ENCODE data around the gene NXN. TPM values are rescaled to one million over a fixed set of nuclear protein-coding genes. Genes with fewer than 3 reads are reported as not detected.

NXN gene
- total RNA-seq, 4 donors from 2014 or later, result 11.3 to 51.6 (median 31.8) TPM

DNA sequence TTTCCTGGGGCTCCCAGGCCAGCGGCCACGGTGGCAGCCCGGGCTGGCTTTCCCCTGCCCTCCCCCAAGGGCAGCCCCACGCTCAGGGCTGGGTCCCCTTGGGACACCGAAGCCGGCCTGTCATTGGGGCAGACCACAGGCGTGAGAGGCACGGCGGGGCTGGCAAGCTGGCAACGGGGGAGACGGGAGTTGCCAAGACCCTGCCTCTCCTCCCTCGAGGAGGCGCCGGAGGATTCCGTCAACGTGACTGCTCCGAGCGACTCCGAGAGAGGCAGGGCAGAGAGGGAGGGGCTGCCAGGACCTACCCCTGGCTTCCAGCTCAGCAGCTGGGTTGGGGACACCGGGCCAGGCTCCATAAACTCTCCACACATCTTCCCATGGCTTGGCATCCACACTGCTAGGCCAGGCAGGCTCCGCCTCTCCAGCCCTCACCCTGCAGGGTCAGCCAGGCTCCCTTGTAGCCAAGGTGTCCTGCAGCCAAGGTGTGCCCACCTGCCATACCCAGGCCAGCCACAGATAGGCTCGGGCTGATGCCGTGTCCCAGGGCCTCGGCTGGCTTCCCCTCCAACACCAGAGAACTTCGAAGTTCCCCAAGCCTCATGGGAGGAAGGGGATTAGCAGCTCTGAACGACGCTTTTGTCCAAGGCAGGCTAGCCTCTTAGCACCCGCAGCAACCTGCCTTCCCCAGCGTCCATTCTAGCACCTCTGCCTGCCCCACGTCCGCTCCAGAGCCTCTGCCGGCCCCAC is 42.9 kb upstream of the NXN start:
- intact Hi-C loops (cut with DNase I; ENCODE audit: low total_unique reads), result no loop called here
- no peak overlapping the region for H3K4me3 ChIP-seq (ENCODE audit: low read depth, poor library complexity, severe bottlenecking)
- TF ChIP-seq, protein P1, sequence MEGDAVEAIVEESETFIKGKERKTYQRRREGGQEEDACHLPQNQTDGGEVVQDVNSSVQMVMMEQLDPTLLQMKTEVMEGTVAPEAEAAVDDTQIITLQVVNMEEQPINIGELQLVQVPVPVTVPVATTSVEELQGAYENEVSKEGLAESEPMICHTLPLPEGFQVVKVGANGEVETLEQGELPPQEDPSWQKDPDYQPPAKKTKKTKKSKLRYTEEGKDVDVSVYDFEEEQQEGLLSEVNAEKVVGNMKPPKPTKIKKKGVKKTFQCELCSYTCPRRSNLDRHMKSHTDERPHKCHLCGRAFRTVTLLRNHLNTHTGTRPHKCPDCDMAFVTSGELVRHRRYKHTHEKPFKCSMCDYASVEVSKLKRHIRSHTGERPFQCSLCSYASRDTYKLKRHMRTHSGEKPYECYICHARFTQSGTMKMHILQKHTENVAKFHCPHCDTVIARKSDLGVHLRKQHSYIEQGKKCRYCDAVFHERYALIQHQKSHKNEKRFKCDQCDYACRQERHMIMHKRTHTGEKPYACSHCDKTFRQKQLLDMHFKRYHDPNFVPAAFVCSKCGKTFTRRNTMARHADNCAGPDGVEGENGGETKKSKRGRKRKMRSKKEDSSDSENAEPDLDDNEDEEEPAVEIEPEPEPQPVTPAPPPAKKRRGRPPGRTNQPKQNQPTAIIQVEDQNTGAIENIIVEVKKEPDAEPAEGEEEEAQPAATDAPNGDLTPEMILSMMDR (IDR thresholded peaks at IDR 0.05), result no peak
- no peak for TF ChIP-seq POLR2A (IDR thresholded peaks at IDR 0.05)
- WGBS, 2 donors, result 51 to 71% methylated on average over 22 to 26 of the region's 32 CpGs
- DNase-seq (ENCODE audit: low spot score in 2 of 2), result no peak

DNA sequence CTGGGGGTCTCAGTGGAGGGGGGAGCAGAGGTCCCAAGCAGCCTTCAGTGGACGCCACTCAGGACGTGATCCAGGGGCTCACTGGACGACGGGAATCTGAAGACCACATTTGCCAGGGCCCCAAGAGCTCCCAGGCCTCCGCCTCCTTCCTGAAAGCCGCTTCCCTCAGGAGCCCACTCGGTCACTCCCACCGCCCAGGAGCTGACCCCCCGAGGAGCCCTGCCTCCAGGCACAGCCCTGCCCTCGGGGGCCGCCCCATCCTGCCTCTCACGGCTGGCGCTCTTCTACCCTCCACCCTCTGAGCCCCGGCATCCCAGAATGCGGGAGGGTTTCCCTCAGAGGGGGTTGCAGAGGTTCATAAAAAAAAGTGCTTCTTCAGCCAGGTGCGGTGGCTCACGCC is 41.6 kb upstream of the NXN start:
- no peak for DNase-seq (ENCODE audit: low spot score in 2 of 2)
- intact Hi-C loops (cut with DNase I; ENCODE audit: low total_unique reads), result no loop called here
- no peak overlapping the region for H3K4me3 ChIP-seq (ENCODE audit: low read depth, poor library complexity, severe bottlenecking)
- WGBS, 2 donors, result 83 to 88% methylated on average over 17 of the region's 17 CpGs
- no peak for TF ChIP-seq POLR2A (IDR thresholded peaks at IDR 0.05)
- TF ChIP-seq, protein P1 (IDR thresholded peaks at IDR 0.05), result no peak

DNA sequence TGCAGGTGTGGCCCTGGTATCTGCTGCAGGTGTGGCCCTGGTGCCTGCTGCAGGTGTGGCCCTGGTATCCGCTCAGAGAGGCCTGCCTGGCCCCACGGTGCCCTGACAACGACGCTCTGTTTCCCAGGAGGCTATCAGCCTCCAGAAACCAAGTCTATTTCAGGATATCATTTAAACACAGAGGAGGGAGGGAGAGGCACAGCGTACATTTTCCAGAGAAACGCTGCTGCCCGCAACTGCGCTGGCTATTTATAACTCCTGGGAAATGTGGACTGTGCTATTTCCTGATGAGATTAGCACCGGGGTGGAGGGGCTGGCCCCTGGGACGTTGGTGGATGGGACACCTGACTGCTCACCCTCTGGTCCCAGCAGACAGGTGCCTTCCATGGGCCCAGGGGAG is 39.9 kb upstream of the NXN start:
- 66 to 76% methylated on average over 8 to 10 of the region's 10 CpGs for WGBS, 2 donors
- DNase-seq (ENCODE audit: low spot score in 2 of 2), result no peak
- no peak overlapping the region for H3K4me3 ChIP-seq (ENCODE audit: low read depth, poor library complexity, severe bottlenecking)
- intact Hi-C loops (cut with DNase I; ENCODE audit: low total_unique reads), result no loop called here
- TF ChIP-seq POLR2A (IDR thresholded peaks at IDR 0.05), result no peak
- TF ChIP-seq, protein P1 (IDR thresholded peaks at IDR 0.05), result no peak

DNA sequence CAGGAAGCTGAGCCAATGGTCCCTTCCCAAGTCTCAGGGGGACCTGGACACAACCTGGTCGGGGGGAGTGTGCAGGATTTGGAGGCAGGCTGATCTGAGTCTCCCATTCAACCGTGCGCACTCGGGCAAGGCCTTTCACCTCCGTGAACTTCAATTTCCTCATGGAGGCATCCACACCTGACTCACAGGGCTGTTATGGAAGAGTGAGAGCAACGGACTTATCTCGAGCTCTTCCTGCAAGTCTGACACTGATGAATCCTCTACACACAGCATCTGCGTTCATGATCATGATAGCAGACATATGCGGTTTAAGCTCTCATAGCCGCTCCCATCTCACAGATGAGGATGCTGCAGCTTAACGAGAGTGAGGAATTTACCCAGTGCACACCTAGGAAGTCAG is 39.0 kb upstream of the NXN start:
- no peak overlapping the region for H3K4me3 ChIP-seq (ENCODE audit: low read depth, poor library complexity, severe bottlenecking)
- 87 to 91% methylated on average over 11 of the region's 11 CpGs for WGBS, 2 donors
- no peak for DNase-seq (ENCODE audit: low spot score in 2 of 2)
- intact Hi-C loops (cut with DNase I; ENCODE audit: low total_unique reads), result no loop called here
- TF ChIP-seq, protein P1 (IDR thresholded peaks at IDR 0.05), result no peak
- TF ChIP-seq POLR2A (IDR thresholded peaks at IDR 0.05), result no peak

DNA sequence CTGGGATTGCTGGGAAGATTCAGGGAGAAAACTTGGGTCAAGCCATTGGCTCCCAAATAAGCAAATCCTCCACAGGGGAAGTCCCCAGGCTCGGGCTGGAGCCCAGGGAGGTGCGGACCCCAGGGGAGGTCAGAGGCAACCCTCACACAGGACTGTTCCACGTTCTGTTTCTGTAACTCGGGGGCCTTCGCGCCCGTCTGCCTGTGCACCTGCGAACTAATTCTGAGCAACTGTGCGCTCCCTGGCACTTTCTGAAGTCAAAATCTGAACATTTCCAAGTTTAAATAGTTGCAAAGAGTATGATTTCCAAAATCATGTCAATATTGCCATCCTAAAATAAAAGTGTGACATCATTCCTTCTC is 34.1 kb upstream of the NXN start:
- no peak for DNase-seq (ENCODE audit: low spot score in 2 of 2)
- intact Hi-C loops (cut with DNase I; ENCODE audit: low total_unique reads), result no loop called here
- WGBS, 2 donors, result 90 to 92% methylated on average over 9 of the region's 9 CpGs
- H3K4me3 ChIP-seq (ENCODE audit: low read depth, poor library complexity, severe bottlenecking), result no peak overlapping the region
- TF ChIP-seq, protein P1 (IDR thresholded peaks at IDR 0.05), result no peak
- no peak for TF ChIP-seq POLR2A (IDR thresholded peaks at IDR 0.05)
